Activated CD8-positive, alpha-beta T cell treated with anti-CD3 and anti-CD28 coated beads for 36 hours (primary cell): ENCODE data around the gene WDR90. TPM values are rescaled to one million over a fixed set of nuclear protein-coding genes. Genes with fewer than 3 reads are reported as not detected.

Experiments used
- ATAC-seq: fragments of 200-7000 bp; cut with Tn5 transposase; one replicate; pipeline ENCODE4 v1.10.0; 2021; ENCODE audit warnings: mild to moderate bottlenecking, moderate library complexity
- CTCF ChIA-PET: fragments of 350-600 bp; sonication (Branson Sonifier 250); formaldehyde crosslinking; loops from one replicate; lab custom pipeline; 2021; ENCODE audit warnings: antibody characterized with exemption; lab: Charles Lee
- POLR2A ChIA-PET: fragments of 350-600 bp; sonication (Branson Sonifier 250); formaldehyde crosslinking; loops from one replicate; lab custom pipeline; 2021; ENCODE audit warnings: antibody characterized with exemption; lab: Charles Lee
- DNase-seq: peaks from one replicate; pipeline ENCODE4 v3.0.0-alpha.2; 2020
- H3K27ac Mint-ChIP-seq: one replicate; pipeline ENCODE4 v1.8.0; 2021; ENCODE audit warnings: mild to moderate bottlenecking, mixed read lengths
- H3K27me3 Mint-ChIP-seq: one replicate; pipeline ENCODE4 v1.8.0; 2021; ENCODE audit warnings: mixed read lengths
- H3K36me3 Mint-ChIP-seq: one replicate; pipeline ENCODE4 v1.8.0; 2021; ENCODE audit warnings: low read depth, mixed read lengths
- H3K4me1 Mint-ChIP-seq: one replicate; pipeline ENCODE4 v1.8.0; 2021; ENCODE audit warnings: low read depth, mixed read lengths
- H3K4me3 Mint-ChIP-seq: one replicate; pipeline ENCODE4 v1.8.0; 2021; ENCODE audit warnings: mild to moderate bottlenecking, moderate library complexity, mixed read lengths
- H3K9me3 Mint-ChIP-seq: one replicate; pipeline ENCODE4 v1.8.0; 2021; ENCODE audit warnings: mixed read lengths
- intact Hi-C: fragments of 100-400 bp; cut with micrococcal nuclease; formaldehyde crosslinking; loops from one replicate; pipeline ENCODE4 v1.10.0; 2022
- total RNA-seq, 2 experiments: library from RNA; stranded (reverse); gene quantifications; one replicate each; pipeline ENCODE4 v1.2.3, GENCODE V29; 2021
- TF ChIP-seq, protein P1 (sequence below): fragments of 200-600 bp; IDR thresholded peaks from one replicate; pipeline ENCODE4 v1.8.0; 2022; ENCODE audit warnings: antibody characterized with exemption, mild to moderate bottlenecking

WDR90 gene
- total RNA-seq, 2 experiments from 2014 or later = 89.6 to 90.7 TPM

DNA sequence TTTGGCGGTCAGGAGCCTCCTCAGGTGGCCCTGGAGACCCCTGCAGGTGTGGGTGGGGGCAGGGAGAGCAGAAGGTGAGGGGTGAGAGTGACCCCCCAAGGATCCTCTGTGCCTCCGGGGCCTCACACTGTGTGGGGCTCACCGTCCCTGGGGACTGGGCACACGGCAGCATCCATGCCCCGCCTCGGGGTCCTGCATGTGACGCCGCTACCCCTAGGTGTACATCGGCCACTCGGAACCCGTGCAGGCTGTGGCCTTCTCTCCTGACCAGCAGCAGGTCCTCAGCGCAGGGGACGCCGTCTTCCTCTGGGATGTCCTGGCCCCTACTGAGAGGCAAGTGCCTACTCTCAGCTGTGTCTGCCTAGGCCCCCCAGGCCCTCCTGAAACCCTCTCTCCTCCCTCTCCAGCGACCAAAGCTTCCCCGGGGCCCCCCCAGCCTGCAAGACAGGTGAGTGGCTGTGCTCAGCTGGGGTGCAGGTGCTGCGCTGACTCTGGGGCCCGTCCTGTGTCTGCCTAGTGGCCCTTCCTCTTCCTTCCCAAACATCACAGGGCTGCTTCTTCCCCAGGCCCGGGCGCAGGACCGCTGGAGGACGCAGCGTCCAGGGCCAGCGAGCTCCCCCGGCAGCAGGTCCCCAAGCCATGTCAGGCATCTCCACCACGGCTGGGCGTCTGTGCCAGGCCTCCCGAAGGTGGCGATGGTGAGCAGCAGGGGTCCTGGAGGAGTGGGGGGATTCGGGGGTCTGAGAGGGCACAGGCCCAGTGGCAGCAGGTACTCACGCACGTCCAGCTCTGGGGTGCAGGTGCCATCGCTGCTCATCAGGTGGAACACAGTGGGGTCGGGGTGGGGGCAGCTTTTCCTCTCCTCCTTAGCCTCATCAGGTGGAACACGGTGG is 9.8 kb downstream of the WDR90 start:
- Mint-ChIP-seq H3K4me3 (no peak overlapping the region), H3K4me1 (peaks cover 7% of the 10 kb centered on the region), H3K27me3 (no peaks in the 10 kb centered on the region), H3K36me3 (peaks cover 10% of the 10 kb centered on the region), H3K9me3 (no peaks in the 10 kb centered on the region), H3K27ac (no peak overlapping the region)
- intact Hi-C loops = no loop called here
- POLR2A ChIA-PET = interaction anchor here (0.7 to 0.8 kb wide), 2 partner anchors 16 to 22 kb away, joined by 3 to 5 read pairs; partner anchors contain the start of gene METTL26
- CTCF ChIA-PET = interaction anchor here (0.6 to 1.3 kb wide), 3 partner anchors 8 to 11 kb away, joined by 3 to 5 read pairs (median 4); partner anchors contain the start of gene WDR90
- ATAC-seq (no peak), DNase-seq (no peak)
- TF ChIP-seq, protein P1, sequence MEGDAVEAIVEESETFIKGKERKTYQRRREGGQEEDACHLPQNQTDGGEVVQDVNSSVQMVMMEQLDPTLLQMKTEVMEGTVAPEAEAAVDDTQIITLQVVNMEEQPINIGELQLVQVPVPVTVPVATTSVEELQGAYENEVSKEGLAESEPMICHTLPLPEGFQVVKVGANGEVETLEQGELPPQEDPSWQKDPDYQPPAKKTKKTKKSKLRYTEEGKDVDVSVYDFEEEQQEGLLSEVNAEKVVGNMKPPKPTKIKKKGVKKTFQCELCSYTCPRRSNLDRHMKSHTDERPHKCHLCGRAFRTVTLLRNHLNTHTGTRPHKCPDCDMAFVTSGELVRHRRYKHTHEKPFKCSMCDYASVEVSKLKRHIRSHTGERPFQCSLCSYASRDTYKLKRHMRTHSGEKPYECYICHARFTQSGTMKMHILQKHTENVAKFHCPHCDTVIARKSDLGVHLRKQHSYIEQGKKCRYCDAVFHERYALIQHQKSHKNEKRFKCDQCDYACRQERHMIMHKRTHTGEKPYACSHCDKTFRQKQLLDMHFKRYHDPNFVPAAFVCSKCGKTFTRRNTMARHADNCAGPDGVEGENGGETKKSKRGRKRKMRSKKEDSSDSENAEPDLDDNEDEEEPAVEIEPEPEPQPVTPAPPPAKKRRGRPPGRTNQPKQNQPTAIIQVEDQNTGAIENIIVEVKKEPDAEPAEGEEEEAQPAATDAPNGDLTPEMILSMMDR = no peak

DNA sequence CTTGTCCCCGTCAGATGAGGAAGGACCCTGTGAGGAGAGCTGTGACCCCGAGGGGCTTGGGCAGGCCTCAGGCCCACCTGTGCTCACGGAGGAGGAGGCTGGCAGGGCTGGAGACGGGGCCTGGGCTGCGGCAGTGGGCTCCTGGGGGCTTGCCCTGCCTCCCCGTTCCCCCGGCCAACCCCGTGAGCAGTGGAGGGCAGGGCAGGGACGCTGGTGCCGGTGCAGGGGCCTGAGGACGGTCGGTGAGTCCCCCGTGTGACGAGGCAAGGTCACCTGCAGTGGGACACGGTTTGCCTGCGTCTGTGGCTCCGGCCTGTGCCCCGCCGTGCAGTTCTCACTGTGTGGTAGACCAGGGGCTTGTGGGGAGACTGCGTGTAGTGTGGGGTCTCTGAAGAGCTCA is 10.5 kb downstream of the WDR90 start:
- TF ChIP-seq, protein P1 = no peak
- no peak overlapping the region for H3K27ac Mint-ChIP-seq
- peaks cover 7% of the 10 kb centered on the region for H3K4me1 Mint-ChIP-seq
- no peaks in the 10 kb centered on the region for H3K9me3 Mint-ChIP-seq
- peaks cover 10% of the 10 kb centered on the region for H3K36me3 Mint-ChIP-seq
- ATAC-seq (no peak), DNase-seq (no peak)
- intact Hi-C loops = loop anchor here (10.0 kb wide), 1 partner anchor 75 kb away; no protein-coding TSS in a partner anchor
- ChIA-PET POLR2A (interaction anchor here (0.7 to 4.6 kb wide), 2 partner anchors 10 to 17 kb away, joined by 5 to 28 read pairs; partner anchors contain the start of gene WDR90), CTCF (interaction anchor here (1.1 to 1.3 kb wide), 2 partner anchors 9 to 10 kb away, joined by 4 to 5 read pairs; partner anchors contain the start of gene WDR90)
- no peak overlapping the region for H3K4me3 Mint-ChIP-seq
- no peaks in the 10 kb centered on the region for H3K27me3 Mint-ChIP-seq

DNA sequence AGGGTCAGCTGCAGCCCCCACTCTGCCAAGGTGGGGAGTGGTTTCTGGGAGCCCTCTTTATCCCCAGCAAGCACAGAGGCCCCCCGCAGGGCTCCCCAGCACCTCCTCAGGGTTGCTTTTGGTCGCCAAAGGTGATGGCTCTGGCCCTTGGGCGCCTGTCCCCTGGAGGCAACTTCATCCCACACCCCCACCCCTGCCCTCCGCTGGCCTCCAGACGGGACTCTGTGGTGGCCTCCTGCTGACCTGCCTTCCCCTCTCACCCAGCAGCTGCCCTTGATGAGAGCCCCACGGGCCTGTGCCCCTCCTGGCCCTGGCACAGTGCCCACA is 10.9 kb downstream of the WDR90 start:
- intact Hi-C loops = loop anchor here (10.0 kb wide), 1 partner anchor 75 kb away; no protein-coding TSS in a partner anchor
- ChIA-PET CTCF (interaction anchor here (1.3 kb wide), 1 partner anchor 11 kb away, joined by 5 read pairs; the partner anchor contains the start of gene WDR90), POLR2A (interaction anchor here (0.7 to 4.6 kb wide), 3 partner anchors 11 to 17 kb away, joined by 3 to 28 read pairs (median 5); partner anchors contain the start of gene WDR90)
- no peak overlapping the region for H3K27ac Mint-ChIP-seq
- DNase-seq = no peak
- peaks cover 7% of the 10 kb centered on the region for H3K4me1 Mint-ChIP-seq
- no peaks in the 10 kb centered on the region for H3K27me3 Mint-ChIP-seq
- no peaks in the 10 kb centered on the region for H3K9me3 Mint-ChIP-seq
- H3K36me3 Mint-ChIP-seq = peaks cover 10% of the 10 kb centered on the region
- ATAC-seq = no peak
- TF ChIP-seq, protein P1 = no peak
- H3K4me3 Mint-ChIP-seq = no peak overlapping the region

DNA sequence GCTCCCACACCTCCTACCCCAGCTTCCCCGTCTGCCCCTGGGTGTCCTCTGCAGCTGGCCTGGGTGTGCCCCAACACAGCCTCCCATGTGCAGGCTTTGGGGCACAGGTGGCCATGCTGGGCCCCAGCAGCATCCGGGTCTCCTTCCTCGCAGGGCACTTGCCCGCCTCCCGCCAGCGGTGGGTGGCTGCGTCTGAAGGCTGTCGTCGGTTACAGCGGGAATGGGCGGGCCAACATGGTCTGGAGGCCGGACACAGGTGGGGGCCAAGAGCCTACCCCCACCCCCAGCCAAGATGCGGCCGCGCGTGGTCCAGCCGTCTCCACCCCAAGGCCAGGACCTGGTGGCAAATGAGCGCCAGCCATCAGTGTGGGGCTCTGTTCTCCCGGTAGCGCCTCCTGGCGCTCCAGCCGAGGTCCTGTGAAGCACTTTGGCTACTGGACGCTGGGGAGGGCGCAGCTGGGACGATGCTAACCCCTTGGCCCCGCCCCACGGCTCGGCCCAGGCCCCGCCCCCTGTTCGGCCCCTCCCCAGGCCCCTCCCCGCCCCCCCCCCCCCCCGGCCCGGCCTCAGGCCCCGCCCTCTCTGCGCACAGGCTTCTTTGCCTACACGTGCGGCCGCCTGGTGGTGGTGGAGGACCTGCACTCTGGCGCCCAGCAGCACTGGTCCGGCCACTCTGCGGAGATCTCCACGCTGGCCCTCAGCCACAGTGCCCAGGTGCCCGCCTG is 11.5 kb downstream of the WDR90 start:
- ChIA-PET CTCF (no interaction called here), POLR2A (interaction anchor here (1.2 to 4.6 kb wide), 3 partner anchors 11 to 19 kb away, joined by 3 to 28 read pairs (median 3); partner anchors contain the start of gene WDR90)
- peak; percentile 75 for DNase-seq
- peaks cover 10% of the 10 kb centered on the region for H3K36me3 Mint-ChIP-seq
- intact Hi-C loops = loop anchor here (10.0 kb wide), 1 partner anchor 76 kb away; no protein-coding TSS in a partner anchor
- peaks cover 7% of the 10 kb centered on the region for H3K4me1 Mint-ChIP-seq
- no peaks in the 10 kb centered on the region for H3K27me3 Mint-ChIP-seq
- H3K27ac Mint-ChIP-seq = no peak overlapping the region
- H3K4me3 Mint-ChIP-seq = no peak overlapping the region
- TF ChIP-seq, protein P1 = peak; percentile 42
- no peaks in the 10 kb centered on the region for H3K9me3 Mint-ChIP-seq
- peak; percentile 89 for ATAC-seq
